Coronary artery (tissue), 2 donors: ENCODE data around the gene MAGEA4.

Source experiments
- DNase-seq: peaks from one replicate; pipeline ENCODE4 v3.0.0-alpha.2; 2017; ENCODE audit warnings: low spot score
- H3K27ac ChIP-seq, 2 donors: fragments of 200-600 bp; sonication (generic); one replicate each; pipeline ENCODE4 v1.5.1; 2016 to 2019
- H3K4me3 ChIP-seq: fragments of 200-600 bp; sonication (generic); 2 replicates; pipeline ENCODE4 v1.5.1; 2016; ENCODE audit warnings: mild to moderate bottlenecking, moderate library complexity
- TF ChIP-seq, protein P1 (sequence below): fragments of 200-600 bp; sonication (generic); IDR thresholded peaks from one replicate; pipeline ENCODE4 v1.5.1; 2019; ENCODE audit warnings: antibody characterized with exemption

MAGEA4 gene

DNA sequence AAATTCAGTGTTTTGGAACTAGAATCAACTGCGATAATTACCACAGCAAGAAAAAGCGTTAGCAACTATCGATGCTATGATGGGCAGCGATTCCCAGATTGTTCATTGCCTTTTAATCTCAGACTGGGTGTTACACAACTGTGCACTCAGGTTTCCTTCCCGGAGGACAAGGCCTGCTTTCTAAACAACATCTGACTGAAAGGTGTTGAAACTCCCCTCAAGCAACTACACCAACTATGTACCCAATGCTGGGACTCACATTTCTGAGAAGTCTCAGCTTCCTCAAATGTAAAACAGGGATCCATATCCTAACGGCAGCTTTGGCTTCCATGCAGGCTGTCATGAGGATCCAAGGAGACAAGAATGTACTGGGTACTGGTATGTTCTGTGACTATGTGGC is 53.5 kb downstream of the MAGEA4 start:
- no peak overlapping the region for H3K4me3 ChIP-seq
- H3K27ac ChIP-seq: no peak overlapping the region
- DNase-seq: no peak
- TF ChIP-seq, protein P1, sequence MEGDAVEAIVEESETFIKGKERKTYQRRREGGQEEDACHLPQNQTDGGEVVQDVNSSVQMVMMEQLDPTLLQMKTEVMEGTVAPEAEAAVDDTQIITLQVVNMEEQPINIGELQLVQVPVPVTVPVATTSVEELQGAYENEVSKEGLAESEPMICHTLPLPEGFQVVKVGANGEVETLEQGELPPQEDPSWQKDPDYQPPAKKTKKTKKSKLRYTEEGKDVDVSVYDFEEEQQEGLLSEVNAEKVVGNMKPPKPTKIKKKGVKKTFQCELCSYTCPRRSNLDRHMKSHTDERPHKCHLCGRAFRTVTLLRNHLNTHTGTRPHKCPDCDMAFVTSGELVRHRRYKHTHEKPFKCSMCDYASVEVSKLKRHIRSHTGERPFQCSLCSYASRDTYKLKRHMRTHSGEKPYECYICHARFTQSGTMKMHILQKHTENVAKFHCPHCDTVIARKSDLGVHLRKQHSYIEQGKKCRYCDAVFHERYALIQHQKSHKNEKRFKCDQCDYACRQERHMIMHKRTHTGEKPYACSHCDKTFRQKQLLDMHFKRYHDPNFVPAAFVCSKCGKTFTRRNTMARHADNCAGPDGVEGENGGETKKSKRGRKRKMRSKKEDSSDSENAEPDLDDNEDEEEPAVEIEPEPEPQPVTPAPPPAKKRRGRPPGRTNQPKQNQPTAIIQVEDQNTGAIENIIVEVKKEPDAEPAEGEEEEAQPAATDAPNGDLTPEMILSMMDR: no peak

DNA sequence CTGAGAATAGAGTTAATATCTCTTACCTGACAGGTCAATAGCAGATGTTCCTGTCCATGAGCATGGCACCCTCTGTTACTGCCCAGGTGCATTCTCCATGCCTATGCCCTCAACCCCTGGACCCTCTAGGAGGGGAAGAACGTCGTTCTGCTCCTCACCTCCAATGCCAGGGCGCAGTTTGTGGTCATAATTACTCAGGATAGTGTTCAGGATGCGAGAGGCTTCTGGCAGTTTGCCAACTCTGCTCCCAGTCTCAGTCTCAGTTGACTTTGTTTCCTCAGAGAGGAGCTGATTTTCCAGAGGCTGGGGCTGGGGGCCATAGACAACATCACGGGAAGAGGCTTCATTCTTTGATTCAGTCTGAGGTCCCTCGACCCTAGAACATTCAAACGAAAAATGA is 57.3 kb downstream of the MAGEA4 start:
- no peak for DNase-seq
- Histone ChIP-seq H3K4me3 (no peak overlapping the region), H3K27ac (no peak overlapping the region)
- TF ChIP-seq, protein P1: no peak

DNA sequence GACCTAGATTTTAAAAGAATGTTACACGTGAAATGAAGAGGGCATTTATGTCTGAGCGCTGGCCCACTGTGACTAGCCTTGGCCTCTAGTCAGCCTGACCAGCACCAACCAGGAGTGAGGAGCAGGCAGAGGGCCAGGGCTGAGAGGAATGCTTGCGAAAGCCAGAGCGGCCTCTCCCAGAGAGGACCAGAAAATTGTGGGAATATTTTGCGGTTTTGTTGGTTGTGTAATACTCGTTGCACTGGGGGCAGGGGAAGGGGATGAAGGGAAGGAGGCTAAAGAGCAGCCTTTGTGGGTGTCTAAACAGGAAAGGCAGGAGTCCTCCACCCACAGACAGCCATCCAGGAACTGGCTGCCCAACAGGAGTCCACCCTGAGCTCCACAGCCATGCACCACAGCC is 58.0 kb downstream of the MAGEA4 start:
- DNase-seq: peak; percentile 77
- no peak overlapping the region for H3K4me3 ChIP-seq
- no peak overlapping the region for H3K27ac ChIP-seq
- TF ChIP-seq, protein P1: no peak

DNA sequence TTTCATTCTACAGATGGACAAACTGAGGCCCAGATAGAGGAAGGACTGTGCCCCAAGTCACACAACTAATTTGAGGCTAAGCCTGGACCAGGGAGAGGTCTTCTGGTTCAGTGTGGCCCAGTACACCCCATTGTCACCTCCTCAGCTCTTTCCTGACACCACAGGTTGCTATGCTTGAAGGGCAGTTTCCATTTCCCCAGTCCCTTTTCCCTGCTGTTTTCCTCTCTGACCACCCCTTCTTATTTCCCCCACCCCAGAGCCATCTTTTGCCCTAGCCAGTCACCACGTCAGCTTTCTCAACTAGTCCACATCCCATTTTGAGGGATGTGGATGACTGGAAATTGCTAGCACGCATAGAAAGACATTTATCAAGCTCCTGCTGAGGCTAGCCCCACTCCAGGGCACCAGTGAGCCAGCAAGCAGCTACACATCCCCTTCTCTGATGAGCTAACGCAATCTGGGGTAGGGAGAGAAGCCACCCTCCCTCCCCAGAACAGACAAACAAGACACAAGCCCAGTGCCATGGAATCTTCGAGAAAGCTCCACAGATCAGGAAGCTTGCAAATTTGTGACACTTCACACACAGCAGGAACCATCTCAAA is 60.5 kb downstream of the MAGEA4 start:
- peak; percentile 31 for DNase-seq
- peak overlapping the region in 1 of 2 donors; percentile 76 for H3K27ac ChIP-seq
- TF ChIP-seq, protein P1: no peak
- peak overlapping the region; percentile 74 for H3K4me3 ChIP-seq

DNA sequence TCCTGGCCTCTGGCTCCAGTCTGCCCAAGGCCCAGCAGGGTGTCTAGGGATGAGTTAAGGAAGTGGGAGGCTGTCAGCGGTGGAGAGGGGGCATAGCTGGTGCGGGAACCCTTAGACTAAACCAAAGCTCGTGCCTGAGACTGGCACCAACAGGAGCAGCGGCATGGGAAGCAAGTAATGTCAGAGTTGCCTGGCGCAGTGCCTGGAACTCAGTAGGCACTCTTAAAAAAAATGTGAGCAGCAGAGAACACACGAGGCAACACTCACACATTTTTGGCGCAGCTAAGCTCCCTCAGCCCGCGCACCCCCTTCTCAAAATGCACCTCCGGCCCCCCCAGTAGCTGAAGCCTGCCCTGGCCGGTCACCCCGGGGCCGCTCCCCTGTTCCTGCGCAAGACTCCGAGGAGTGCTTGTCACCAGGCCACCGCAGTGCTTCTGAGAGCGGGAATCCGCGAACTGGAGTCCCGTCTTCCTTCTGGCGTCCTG is 61.2 kb downstream of the MAGEA4 start:
- TF ChIP-seq, protein P1: no peak
- H3K4me3 ChIP-seq: peak overlapping the region; percentile 74
- H3K27ac ChIP-seq: peak overlapping the region; percentile 31 to 76
- peak; percentile 71 for DNase-seq
